Vagina (tissue), 2 donors: Measurements from ENCODE around the gene TOX4.

Source experiments
- POLR2A ChIP-seq, 2 donors: fragments of 450-650 bp; IDR thresholded peaks; one replicate each; pipeline ENCODE4 v1.6.1; 2017; ENCODE audit warnings: antibody characterized with exemption in 2 of 2, mild to moderate bottlenecking in 2 of 2, moderate library complexity in 2 of 2
- TF ChIP-seq, protein P1 (sequence below), 3 experiments: fragments of 450-650 bp in 2 of 3; fragments of 200-600 bp in 1 of 3; sonication (generic) in 1 of 3; IDR thresholded peaks; one replicate each; pipeline ENCODE4 v1.5.1; 2017 to 2019; ENCODE audit warnings: antibody characterized with exemption in 3 of 3, mild to moderate bottlenecking in 2 of 3, moderate library complexity in 2 of 3

DNA sequence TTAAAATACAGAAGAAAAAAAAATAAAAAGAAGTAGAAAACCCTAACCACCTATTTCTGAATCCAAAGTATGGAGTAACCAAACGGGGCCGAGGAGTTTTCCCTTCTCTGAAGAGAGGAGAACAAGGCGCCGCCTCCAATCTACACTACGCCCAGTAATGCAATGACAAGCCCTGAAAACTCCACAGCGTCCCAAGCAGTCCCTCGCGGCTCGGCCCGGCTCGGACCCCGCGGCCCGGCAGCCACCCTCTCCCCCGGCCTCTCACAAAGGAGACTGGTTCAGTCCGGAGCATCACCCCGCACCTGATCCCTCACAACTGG lies 21.4 kb upstream of the TOX4 start:
- TF ChIP-seq, protein P1, sequence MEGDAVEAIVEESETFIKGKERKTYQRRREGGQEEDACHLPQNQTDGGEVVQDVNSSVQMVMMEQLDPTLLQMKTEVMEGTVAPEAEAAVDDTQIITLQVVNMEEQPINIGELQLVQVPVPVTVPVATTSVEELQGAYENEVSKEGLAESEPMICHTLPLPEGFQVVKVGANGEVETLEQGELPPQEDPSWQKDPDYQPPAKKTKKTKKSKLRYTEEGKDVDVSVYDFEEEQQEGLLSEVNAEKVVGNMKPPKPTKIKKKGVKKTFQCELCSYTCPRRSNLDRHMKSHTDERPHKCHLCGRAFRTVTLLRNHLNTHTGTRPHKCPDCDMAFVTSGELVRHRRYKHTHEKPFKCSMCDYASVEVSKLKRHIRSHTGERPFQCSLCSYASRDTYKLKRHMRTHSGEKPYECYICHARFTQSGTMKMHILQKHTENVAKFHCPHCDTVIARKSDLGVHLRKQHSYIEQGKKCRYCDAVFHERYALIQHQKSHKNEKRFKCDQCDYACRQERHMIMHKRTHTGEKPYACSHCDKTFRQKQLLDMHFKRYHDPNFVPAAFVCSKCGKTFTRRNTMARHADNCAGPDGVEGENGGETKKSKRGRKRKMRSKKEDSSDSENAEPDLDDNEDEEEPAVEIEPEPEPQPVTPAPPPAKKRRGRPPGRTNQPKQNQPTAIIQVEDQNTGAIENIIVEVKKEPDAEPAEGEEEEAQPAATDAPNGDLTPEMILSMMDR (IDR thresholded peaks at IDR 0.05), result no peak
- TF ChIP-seq POLR2A (IDR thresholded peaks at IDR 0.05), result no peak
